ENCODE data around the gene NEK8.
A peak's percentile ranks its signal among the peaks of the same experiment; 100 is the strongest.
"Not testable (repeated sequence)": the region's sequence is repeated elsewhere in the genome, so short reads cannot be mapped to it uniquely, and the experiment has no call there.

The NEK8 gene

GRCh38 chr17:28725660-28726225, 2.8 kb upstream of the NEK8 start:
- DNase-seq (ENCODE audit: low spot score), result no peak

- peak; percentile 59 for DNase-seq (ENCODE audit: low spot score)
These were observed 2.4 kb upstream of the NEK8 start, which contains the start of gene TLCD1 for GRCh38 chr17:28726226-28726626. Gene TLCD1, minus strand, starts transcription at chr17:28726233. Its CDS starts 136 bp downstream, at chr17:28726097.

- peak; percentile 90 for DNase-seq (ENCODE audit: low spot score)
These were observed 1.7 kb upstream of the NEK8 start for GRCh38 chr17:28726627-28727491.

- no peak for DNase-seq (ENCODE audit: low spot score)
These were observed 1.4 kb downstream of the NEK8 start for GRCh38 chr17:28729950-28730330.

GRCh38 chr17:28733346-28733745, 4.8 kb downstream of the NEK8 start:
- DNase-seq (ENCODE audit: low spot score), result no peak

GRCh38 chr17:28734712-28735241, 6.2 kb downstream of the NEK8 start:
- no peak for DNase-seq (ENCODE audit: low spot score)

GRCh38 chr17:28735242-28735722, 6.7 kb downstream of the NEK8 start:
- DNase-seq (ENCODE audit: low spot score), result no peak

- not testable (repeated sequence) for DNase-seq (ENCODE audit: low spot score)
These were observed 7.6 kb downstream of the NEK8 start for GRCh38 chr17:28735913-28736769.

GRCh38 chr17:28737316-28737715, 8.7 kb downstream of the NEK8 start:
- no peak for DNase-seq (ENCODE audit: low spot score)

- no peak for DNase-seq (ENCODE audit: low spot score)
These were observed 9.4 kb downstream of the NEK8 start for GRCh38 chr17:28737770-28738679.

GRCh38 chr17:28738680-28739384, 10.2 kb downstream of the NEK8 start:
- DNase-seq (ENCODE audit: low spot score), result peak; percentile 33

- no peak for DNase-seq (ENCODE audit: low spot score)
These were observed 12.1 kb downstream of the NEK8 start for GRCh38 chr17:28740406-28741357.

- no peak for DNase-seq (ENCODE audit: low spot score)
These were observed 13.1 kb downstream of the NEK8 start for GRCh38 chr17:28741358-28742349.

GRCh38 chr17:28743243-28744103, 14.9 kb downstream of the NEK8 start, which contains the start of gene TRAF4:
Gene TRAF4, plus strand, starts transcription at chr17:28744011. Its CDS starts 102 bp downstream, at chr17:28744113.
- DNase-seq (ENCODE audit: low spot score), result peak; percentile 61

- DNase-seq (ENCODE audit: low spot score), result peak; percentile 47
These were observed 15.8 kb downstream of the NEK8 start for GRCh38 chr17:28744104-28744971.

Data from CD4-positive, alpha-beta T cell treated with Interleukin-6 at 100 ng/mL for 8 hours (primary cell).